IMR-90 (cell line): ENCODE results near the gene RAB3GAP2. TPM values are rescaled to one million over a fixed set of nuclear protein-coding genes. Genes with fewer than 3 reads are reported as not detected.

Experiments
- ATAC-seq: fragments of 200-7000 bp; cut with Tn5 transposase; 2 replicates; pipeline ENCODE4 v1.9.1; 2020; ENCODE audit warnings: low read depth, mild to moderate bottlenecking, moderate library complexity
- BruUV-seq: library from RNA; stranded (reverse); fragments of 400-500 nt; replicated peaks from 2 replicates; lab custom pipeline; 2021; lab: Mats Ljungman, UMichigan
- CTCF ChIA-PET: fragments of 300-600 bp; formaldehyde crosslinking; extraction: SDS; loops from one replicate; lab custom pipeline; 2021; ENCODE audit warnings: antibody characterized with exemption; lab: Yijun Ruan, JAX
- POLR2A ChIA-PET: fragments of 300-600 bp; sonication (Branson Sonifier 250); formaldehyde crosslinking; loops from one replicate; lab custom pipeline; 2022; ENCODE audit warnings: antibody characterized with exemption; ENCODE audit not compliant: unreplicated experiment; lab: Charles Lee
- DNase-seq: peaks from one replicate; pipeline ENCODE4 v3.0.0; 2013
- H2AFZ ChIP-seq: replicated peaks from 2 replicates; pipeline ENCODE3; 2013; ENCODE audit warnings: low read length, mild to moderate bottlenecking; ENCODE audit not compliant: poor library complexity
- H2AK5ac ChIP-seq: 2 replicates; pipeline ENCODE4 v1.6.1; 2013; ENCODE audit warnings: low read depth, low read length, inconsistent platforms
- H2AK9ac ChIP-seq: replicated peaks from 2 replicates; pipeline ENCODE3; 2013; ENCODE audit warnings: mild to moderate bottlenecking, low read depth, low read length, moderate library complexity; ENCODE audit not compliant: poor library complexity
- H2BK120ac ChIP-seq: 2 replicates; pipeline ENCODE4 v1.6.1; 2013; ENCODE audit warnings: low read depth, low read length, inconsistent platforms
- H2BK15ac ChIP-seq: 3 replicates; pipeline ENCODE4 v1.6.1; 2013; ENCODE audit warnings: low read depth, low read length, inconsistent platforms
- H2BK20ac ChIP-seq: 2 replicates; pipeline ENCODE4 v1.6.1; 2013; ENCODE audit warnings: low read depth, mild to moderate bottlenecking, inconsistent platforms, low read length, moderate library complexity
- H2BK5ac ChIP-seq: 2 replicates; pipeline ENCODE4 v1.6.1; 2013; ENCODE audit warnings: mild to moderate bottlenecking, low read depth, low read length, inconsistent platforms; ENCODE audit not compliant: poor library complexity, severe bottlenecking
- H3K14ac ChIP-seq: replicated peaks from 2 replicates; pipeline ENCODE4 v1.6.1; 2013; ENCODE audit warnings: low read depth, low read length, inconsistent platforms
- H3K18ac ChIP-seq: 2 replicates; pipeline ENCODE4 v1.6.1; 2013; ENCODE audit warnings: low read depth, low read length, control low read depth
- H3K23ac ChIP-seq: 2 replicates; pipeline ENCODE4 v1.6.1; 2013; ENCODE audit warnings: low read depth, low read length, inconsistent platforms
- H3K27ac ChIP-seq: 2 replicates; pipeline ENCODE4 v1.5.1; 2013; ENCODE audit warnings: mild to moderate bottlenecking, control low read depth, low read length; ENCODE audit not compliant: insufficient read depth
- H3K27me3 ChIP-seq: 2 replicates; pipeline ENCODE4 v1.6.1; 2013; ENCODE audit warnings: low read length; ENCODE audit not compliant: control insufficient read depth, insufficient read depth
- H3K36me3 ChIP-seq: 2 replicates; pipeline ENCODE4 v1.6.1; 2013; ENCODE audit warnings: low read length, mixed read lengths; ENCODE audit not compliant: control insufficient read depth, insufficient read depth
- H3K4ac ChIP-seq: 2 replicates; pipeline ENCODE4 v1.6.1; 2013; ENCODE audit warnings: low read depth, low read length, inconsistent platforms
- H3K4me1 ChIP-seq: 2 replicates; pipeline ENCODE4 v1.6.1; 2013; ENCODE audit warnings: low read length, mixed read lengths; ENCODE audit not compliant: control insufficient read depth, insufficient read depth
- H3K4me2 ChIP-seq: 2 replicates; pipeline ENCODE4 v1.6.1; 2013; ENCODE audit warnings: low read depth, mild to moderate bottlenecking, control low read depth, low read length, moderate library complexity
- H3K4me3 ChIP-seq: 2 replicates; pipeline ENCODE4 v1.5.1; 2013; ENCODE audit warnings: low read depth, mild to moderate bottlenecking, control low read depth, low read length, moderate library complexity; ENCODE audit not compliant: insufficient read depth
- H3K56ac ChIP-seq: 2 replicates; pipeline ENCODE4 v1.6.1; 2013; ENCODE audit warnings: low read length, inconsistent platforms; ENCODE audit not compliant: insufficient read depth; ENCODE audit errors: extremely low read depth
- H3K79me1 ChIP-seq, 2 experiments: 2 replicates each; pipeline ENCODE4 v1.6.1; 2013; ENCODE audit warnings: low read length in 2 of 2, inconsistent platforms in 1 of 2, low read depth in 1 of 2
- H3K9ac ChIP-seq: 2 replicates; pipeline ENCODE4 v1.6.1; 2013; ENCODE audit warnings: low read depth, low read length, control low read depth
- H3K9me1 ChIP-seq: 2 replicates; pipeline ENCODE4 v1.6.1; 2013; ENCODE audit warnings: low read length, inconsistent platforms; ENCODE audit not compliant: insufficient read depth
- H3K9me3 ChIP-seq: 2 replicates; pipeline ENCODE4 v1.6.1; 2013; ENCODE audit warnings: low read length; ENCODE audit not compliant: control insufficient read depth, insufficient read depth
- H4K20me1 ChIP-seq: 2 replicates; pipeline ENCODE4 v1.6.1; 2013; ENCODE audit warnings: low read length, inconsistent platforms; ENCODE audit not compliant: insufficient read depth
- H4K5ac ChIP-seq: 2 replicates; pipeline ENCODE4 v1.6.1; 2013; ENCODE audit warnings: mild to moderate bottlenecking, low read depth, low read length, control low read depth
- H4K8ac ChIP-seq, 2 experiments: 2 replicates each; pipeline ENCODE4 v1.6.1; 2013; ENCODE audit warnings: low read depth in 2 of 2, low read length in 2 of 2, control low read depth in 1 of 2, inconsistent platforms in 1 of 2
- H4K91ac ChIP-seq: 2 replicates; pipeline ENCODE4 v1.6.1; 2013; ENCODE audit warnings: low read depth, low read length, inconsistent platforms; ENCODE audit not compliant: insufficient read depth
- BHLHE40 ChIP-seq: fragments of 150-350 bp; IDR thresholded peaks from 2 replicates; pipeline ENCODE4 v1.6.1; 2016; ENCODE audit warnings: mild to moderate bottlenecking, low read depth, low read length
- CTCF ChIP-seq: conservative IDR thresholded peaks from 2 replicates; pipeline ENCODE4 v1.5.1; 2012; ENCODE audit warnings: mild to moderate bottlenecking, low read depth, low read length, improper control_type of control experiment
- MAFK ChIP-seq: IDR thresholded peaks from 2 replicates; pipeline ENCODE4 v1.6.1; 2012; ENCODE audit warnings: low read depth, low read length, improper control_type of control experiment
- NFE2L2 ChIP-seq: fragments of 150-350 bp; IDR thresholded peaks from 2 replicates; pipeline ENCODE4 v1.6.1; 2016; ENCODE audit warnings: low read depth, mild to moderate bottlenecking, low read length
- POLR2A ChIP-seq: IDR thresholded peaks from 2 replicates; pipeline ENCODE4 v1.6.1; 2012; ENCODE audit warnings: mild to moderate bottlenecking, low read depth, low read length
- RAD21 ChIP-seq: IDR thresholded peaks from 2 replicates; pipeline ENCODE4 v1.6.1; 2012; ENCODE audit warnings: low read length, improper control_type of control experiment
- RFX5 ChIP-seq: IDR thresholded peaks from 2 replicates; pipeline ENCODE4 v1.8.0; 2012; ENCODE audit warnings: low read depth, mild to moderate bottlenecking, low read length, moderate library complexity
- WGBS, 2 experiments: methylation state at CpG; one replicate each; pipeline versions ENCODE4 v1.1.5 to v1.1.7; 2013; ENCODE audit warnings: missing lambda C conversion rate in 2 of 2; ENCODE audit not compliant: insufficient read length in 1 of 2; ENCODE audit errors: extremely low coverage in 2 of 2; 5-methylcytosine and 5-hydroxymethylcytosine counted together
- dilution Hi-C: fragments of 300-500 bp; cut with HindIII; formaldehyde crosslinking; loops from one replicate; pipeline ENCODE4 v1.14.3; 2018; ENCODE audit warnings: low sequenced_read_pairs; ENCODE audit not compliant: unreplicated experiment
- in situ Hi-C: fragments of 300-500 bp; cut with MboI; formaldehyde crosslinking; loops from 3 replicates; pipeline ENCODE4 v1.14.3; 2019; ENCODE audit warnings: low sequenced_read_pairs, inconsistent platforms, mixed read lengths
- intact Hi-C: fragments of 100-400 bp; cut with micrococcal nuclease; formaldehyde crosslinking; loops from 2 replicates; pipeline ENCODE4 v1.10.0; 2022
- polyA plus RNA-seq, 3 experiments: library from polyadenylated mRNA; depleted of rRNA; stranded (reverse); fragments of >200 nt; gene quantifications; 2 replicates each; pipeline ENCODE4 v1.2.3, GENCODE V29; 2012; ENCODE audit warnings: low replicate concordance in 1 of 3
- total RNA-seq: library from RNA; depleted of rRNA; stranded (reverse); fragments of >200 nt; gene quantifications from 2 replicates; pipeline ENCODE4 v1.2.3, GENCODE V29; 2012

The RAB3GAP2 gene
- total and polyA plus RNA-seq, 2 of the 4 experiments (the other 2 are of a cell fraction): 12.3 to 37.8 TPM

DNA sequence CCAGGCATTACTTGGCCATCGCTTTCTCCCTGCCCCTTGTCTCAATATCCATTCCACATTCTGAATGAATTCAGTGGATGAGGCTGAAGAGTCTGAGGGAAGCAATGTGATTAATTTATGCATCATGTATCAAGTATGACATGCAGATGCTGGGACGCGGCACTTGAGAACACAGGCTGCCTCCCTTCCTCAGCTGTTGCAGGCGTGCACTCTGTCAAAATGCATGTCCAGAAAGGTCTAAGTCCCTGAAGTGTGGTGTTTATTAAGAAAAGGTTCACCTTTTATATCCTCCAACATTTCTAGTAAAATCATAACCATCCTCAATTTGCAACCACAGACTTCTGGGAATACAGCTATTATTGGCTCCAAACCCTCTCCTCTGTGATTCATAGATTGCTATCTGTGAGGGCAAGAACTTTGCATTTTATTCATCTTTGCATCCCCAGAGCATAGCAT lies 22.6 kb upstream of the RAB3GAP2 start:
- H3K4me3 ChIP-seq: no peak overlapping the region
- H2AK9ac ChIP-seq: no peak overlapping the region
- H2AFZ ChIP-seq: no peak overlapping the region
- no peaks in the 10 kb centered on the region for H3K4me1 ChIP-seq
- H3K14ac ChIP-seq: no peak overlapping the region
- H4K5ac ChIP-seq: no peak overlapping the region
- POLR2A ChIA-PET: no interaction called here
- dilution Hi-C loops: no loop called here
- no peak overlapping the region for H2BK15ac ChIP-seq
- H3K4ac ChIP-seq: no peak overlapping the region
- TF ChIP-seq BHLHE40 (no peak), MAFK (no peak), POLR2A (no peak), NFE2L2 (no peak), RFX5 (no peak), CTCF (no peak), RAD21 (no peak)
- H3K36me3 ChIP-seq: no peaks in the 10 kb centered on the region
- no peak overlapping the region for H3K18ac ChIP-seq
- H3K27ac ChIP-seq: no peak overlapping the region
- no peaks in the 10 kb centered on the region for H4K20me1 ChIP-seq
- no TSS peak for BruUV-seq
- CTCF ChIA-PET: no interaction called here
- WGBS, 2 experiments: no CpG with 5 or more reads among the region's 4 CpGs
- no peak for ATAC-seq
- no peaks in the 10 kb centered on the region for H3K9me1 ChIP-seq
- intact Hi-C loops: loop anchor here (5.0 kb wide), 2 partner anchors 52 to 482 kb away; no protein-coding TSS in a partner anchor
- no peak overlapping the region for H2AK5ac ChIP-seq
- no peak overlapping the region for H3K4me2 ChIP-seq
- no peak overlapping the region for H2BK5ac ChIP-seq
- H2BK20ac ChIP-seq: no peak overlapping the region
- H3K56ac ChIP-seq: no peak overlapping the region
- in situ Hi-C loops: loop anchor here (10.0 kb wide), 1 partner anchor 480 kb away; no protein-coding TSS in a partner anchor
- no peak overlapping the region for H2BK120ac ChIP-seq
- no peaks in the 10 kb centered on the region for H3K79me1 ChIP-seq
- H3K23ac ChIP-seq: no peak overlapping the region
- no peaks in the 10 kb centered on the region for H3K9me3 ChIP-seq
- no peak overlapping the region for H4K8ac ChIP-seq
- no peak overlapping the region for H4K91ac ChIP-seq
- no peak for DNase-seq
- peaks cover 8% of the 10 kb centered on the region; the same call in 1 of the 2 replicates for H3K27me3 ChIP-seq
- H3K9ac ChIP-seq: no peak overlapping the region
